GM12878 (cell line): ENCODE data around the gene DUSP22.

Source experiments
- CBX5 ChIP-seq: sonication (generic); IDR thresholded peaks from 2 replicates; pipeline ENCODE4 v1.6.1; 2016; ENCODE audit warnings: low read depth, moderate library complexity, mild to moderate bottlenecking, inconsistent platforms
- RELA ChIP-seq: fragments of 450-650 bp; IDR thresholded peaks from 2 replicates; pipeline ENCODE4 v1.8.0; 2014; ENCODE audit warnings: borderline replicate concordance; ENCODE audit not compliant: partially characterized antibody
- TF ChIP-seq, protein P1 (sequence below), 3 experiments: IDR thresholded peaks in 2 of 3; conservative IDR thresholded peaks in 1 of 3; 2 replicates each; pipeline ENCODE4 v1.5.1; 2011; ENCODE audit warnings: low read depth in 3 of 3, low read length in 3 of 3, mild to moderate bottlenecking in 3 of 3, control low read depth in 2 of 3, moderate library complexity in 2 of 3, inconsistent platforms in 1 of 3, mixed read lengths in 1 of 3; ENCODE audit not compliant: control insufficient read depth in 2 of 3, insufficient read depth in 1 of 3; ENCODE audit errors: extremely low read depth in 1 of 3

DNA sequence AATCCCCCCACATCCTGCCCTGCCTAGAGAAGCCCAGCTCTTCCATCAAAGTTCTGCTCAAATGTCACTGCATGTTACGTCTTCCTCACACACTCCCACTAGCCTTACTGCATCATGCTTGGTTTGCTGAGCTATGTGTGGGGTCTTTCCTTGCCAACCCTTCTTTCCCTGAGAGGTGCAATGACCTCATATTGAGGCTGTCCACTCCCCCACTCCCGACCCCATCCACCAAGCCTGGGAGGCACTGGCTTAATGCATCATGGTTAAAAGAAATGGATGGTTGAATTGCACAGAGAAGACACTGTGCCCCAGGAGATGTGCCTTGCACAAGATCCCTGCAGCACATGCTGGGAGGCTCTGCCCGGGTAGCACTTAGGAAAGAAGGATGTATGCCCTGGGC, 91.6 kb downstream of the DUSP22 start:
- no peak for TF ChIP-seq RELA
- TF ChIP-seq, protein P1, sequence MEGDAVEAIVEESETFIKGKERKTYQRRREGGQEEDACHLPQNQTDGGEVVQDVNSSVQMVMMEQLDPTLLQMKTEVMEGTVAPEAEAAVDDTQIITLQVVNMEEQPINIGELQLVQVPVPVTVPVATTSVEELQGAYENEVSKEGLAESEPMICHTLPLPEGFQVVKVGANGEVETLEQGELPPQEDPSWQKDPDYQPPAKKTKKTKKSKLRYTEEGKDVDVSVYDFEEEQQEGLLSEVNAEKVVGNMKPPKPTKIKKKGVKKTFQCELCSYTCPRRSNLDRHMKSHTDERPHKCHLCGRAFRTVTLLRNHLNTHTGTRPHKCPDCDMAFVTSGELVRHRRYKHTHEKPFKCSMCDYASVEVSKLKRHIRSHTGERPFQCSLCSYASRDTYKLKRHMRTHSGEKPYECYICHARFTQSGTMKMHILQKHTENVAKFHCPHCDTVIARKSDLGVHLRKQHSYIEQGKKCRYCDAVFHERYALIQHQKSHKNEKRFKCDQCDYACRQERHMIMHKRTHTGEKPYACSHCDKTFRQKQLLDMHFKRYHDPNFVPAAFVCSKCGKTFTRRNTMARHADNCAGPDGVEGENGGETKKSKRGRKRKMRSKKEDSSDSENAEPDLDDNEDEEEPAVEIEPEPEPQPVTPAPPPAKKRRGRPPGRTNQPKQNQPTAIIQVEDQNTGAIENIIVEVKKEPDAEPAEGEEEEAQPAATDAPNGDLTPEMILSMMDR (IDR thresholded peaks at IDR 0.05 in 2 of 3, conservative IDR thresholded peaks at IDR 0.05 in 1 of 3; ENCODE audit: control insufficient read depth in 2 of 3, extremely low read depth in 1 of 3, insufficient read depth in 1 of 3, low read depth in 3 of 3, low read length in 3 of 3): no peak
- no peak for TF ChIP-seq CBX5
